Heart left ventricle (tissue), 16 donors: ENCODE data around the gene ZNF518B. TPM values are rescaled to one million over a fixed set of nuclear protein-coding genes. Genes with fewer than 3 reads are reported as not detected.

Experiments used
- ATAC-seq, 4 donors: fragments of 200-7000 bp; cut with Tn5 transposase; one replicate each; pipeline ENCODE4 v1.9.1; 2020 to 2022; ENCODE audit warnings: moderate library complexity in 4 of 4, mild to moderate bottlenecking in 3 of 4, moderate number of reproducible peaks in 1 of 4
- DNase-seq, 5 donors: peaks; one replicate each; pipeline ENCODE4 v3.0.0-alpha.2; 2020
- H3K27ac ChIP-seq, 12 donors: fragments of 200-600 bp; sonication (generic) in 4 of 12; one replicate each; pipeline versions ENCODE4 v1.5.0 to v1.8.0; 2016 to 2022; ENCODE audit warnings: mild to moderate bottlenecking in 2 of 12
- H3K27me3 ChIP-seq, 9 donors: fragments of 200-600 bp; sonication (generic) in 2 of 9; one replicate each; pipeline versions ENCODE4 v1.5.1 to v1.8.0; 2016 to 2022; ENCODE audit warnings: mild to moderate bottlenecking in 3 of 9
- H3K36me3 ChIP-seq, 9 donors: fragments of 200-600 bp; sonication (generic) in 2 of 9; one replicate each; pipeline versions ENCODE4 v1.5.0 to v1.8.0; 2018 to 2022; ENCODE audit warnings: mild to moderate bottlenecking in 2 of 9
- H3K4me1 ChIP-seq, 12 donors: fragments of 200-600 bp; sonication (generic) in 4 of 12; one replicate each; pipeline versions ENCODE4 v1.5.0 to v1.8.0; 2016 to 2022; ENCODE audit warnings: mild to moderate bottlenecking in 3 of 12
- H3K4me3 ChIP-seq, 12 donors: fragments of 200-600 bp; sonication (generic) in 4 of 12; one replicate each; pipeline versions ENCODE4 v1.5.0 to v1.8.0; 2017 to 2022; ENCODE audit warnings: mild to moderate bottlenecking in 9 of 12, moderate library complexity in 4 of 12
- H3K9me3 ChIP-seq, 12 donors: fragments of 200-600 bp; sonication (generic) in 4 of 12; one replicate each; pipeline versions ENCODE4 v1.5.0 to v1.8.0; 2016 to 2022; ENCODE audit warnings: mild to moderate bottlenecking in 1 of 12
- POLR2A ChIP-seq, 2 donors: fragments of 450-650 bp; IDR thresholded peaks; one replicate each; pipeline ENCODE4 v1.6.1; 2017; ENCODE audit warnings: antibody characterized with exemption in 2 of 2, mild to moderate bottlenecking in 2 of 2, moderate library complexity in 2 of 2
- WGBS, 4 donors: extraction: QIAGEN DNeasy Blood & Tissue Kit in 2 of 4; methylation state at CpG; one replicate each; pipeline versions ENCODE4 v1.1.5 to v1.1.7; 2013 to 2018; 5-methylcytosine and 5-hydroxymethylcytosine counted together
- intact Hi-C, 10 donors: fragments of 100-400 bp; cut with DNase I; formaldehyde crosslinking; loops; one replicate each; pipeline versions ENCODE4 v1.11.1 to v1.14.2; 2022
- polyA plus RNA-seq, 2 donors: library from polyadenylated mRNA; stranded (reverse); fragments of 200-250 nt; gene quantifications; one replicate each; pipeline ENCODE4 v1.2.3, GENCODE V29; 2013
- total RNA-seq, 9 donors: library from RNA; depleted of rRNA in 2 of 9; stranded (reverse); fragments of >200 nt in 2 of 9; fragmentation: NEBNext Ultra II Directional in 3 of 9; extraction: Animal tissue kit (Norgen Biotek cat#: 25700) in 3 of 9; gene quantifications; one replicate each; pipeline versions ENCODE4 v1.1.0 to v1.2.4, GENCODE V29; 2016 to 2023
- TF ChIP-seq, protein P1 (sequence below), 12 donors: fragments of 200-600 bp; sonication (generic) in 4 of 12; IDR thresholded peaks; one replicate each; pipeline versions ENCODE4 v1.5.0 to v1.8.0; 2018 to 2022; ENCODE audit warnings: antibody characterized with exemption in 12 of 12, mild to moderate bottlenecking in 5 of 12
- donor health status: ischemic (EF 13 %, LVEDD 7.1; RV severe dilation, severe dysfunction).
- donor health status: healthy with polysubstance abuse.
- donor health status: DM: no; HTN: yes; CAD: no.
- donor health status: DM: no; HTN: no; CAD: no.
- donor health status: ischemic (EF 25% LVEDD 6.9; RV normal size, moderate dysfunction).
- donor health status: ischemic (EF 25% LVEDD 5.7; RV mildly dilated, moderate dysfunction).
- donor health status: healthy.
- donor health status: DM: yes; HTN: yes; CAD: no.
- donor health status: ischemic (EF 35%, LVEDD 5.7; RV mildly dilated, moderate dysfunction).
- donor health status: nonischemic (EF 11% LVEDD 7.7; RV severe dilation, severe dysfunction).
- donor health status: DM: yes; HTN: yes; CAD: no.
- donor health status: PGD.
- donor health status: ischemic (EF 29% LVEDD 5.4; RV normal size, mild dysfunction).
- donor health status: nonischemic (EF 23%, LVEDD 6.1; RV moderate dilation, normal function).

ZNF518B gene
- total and polyA plus RNA-seq, 11 donors: 4.3 to 39.8 (median 23.2) TPM

DNA sequence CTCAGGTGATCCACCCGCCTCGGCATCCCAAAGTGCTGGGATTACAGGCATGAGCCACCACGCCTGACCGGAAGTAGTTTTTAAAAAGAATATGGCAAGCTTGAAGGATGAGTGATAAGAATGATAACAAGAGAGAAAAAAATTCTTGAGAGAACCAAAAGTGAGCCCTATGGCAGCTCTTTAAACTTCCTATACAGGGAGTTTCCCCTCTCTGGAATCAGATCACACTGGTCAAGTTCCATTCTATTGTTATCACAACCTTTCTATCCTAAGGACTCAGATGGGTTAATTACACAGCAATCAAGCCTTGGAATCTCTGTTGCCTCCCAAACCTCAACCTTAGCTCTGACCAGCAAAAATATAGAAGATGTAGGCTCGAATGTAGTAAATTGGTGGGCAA is 33.8 kb upstream of the ZNF518B start:
- 88 to 90% (median 90%) methylated on average over 5 of the region's 5 CpGs for WGBS, 4 donors
- Histone ChIP-seq H3K27ac (no peak overlapping the region), H3K27me3 (peaks cover 0 to 6% (median 0%) of the 10 kb centered on the region in 9 donors), H3K4me1 (no peaks in the 10 kb centered on the region), H3K4me3 (no peak overlapping the region), H3K36me3 (no peaks in the 10 kb centered on the region), H3K9me3 (no peaks in the 10 kb centered on the region)
- DNase-seq (no peak), ATAC-seq (no peak)
- TF ChIP-seq, protein P1, sequence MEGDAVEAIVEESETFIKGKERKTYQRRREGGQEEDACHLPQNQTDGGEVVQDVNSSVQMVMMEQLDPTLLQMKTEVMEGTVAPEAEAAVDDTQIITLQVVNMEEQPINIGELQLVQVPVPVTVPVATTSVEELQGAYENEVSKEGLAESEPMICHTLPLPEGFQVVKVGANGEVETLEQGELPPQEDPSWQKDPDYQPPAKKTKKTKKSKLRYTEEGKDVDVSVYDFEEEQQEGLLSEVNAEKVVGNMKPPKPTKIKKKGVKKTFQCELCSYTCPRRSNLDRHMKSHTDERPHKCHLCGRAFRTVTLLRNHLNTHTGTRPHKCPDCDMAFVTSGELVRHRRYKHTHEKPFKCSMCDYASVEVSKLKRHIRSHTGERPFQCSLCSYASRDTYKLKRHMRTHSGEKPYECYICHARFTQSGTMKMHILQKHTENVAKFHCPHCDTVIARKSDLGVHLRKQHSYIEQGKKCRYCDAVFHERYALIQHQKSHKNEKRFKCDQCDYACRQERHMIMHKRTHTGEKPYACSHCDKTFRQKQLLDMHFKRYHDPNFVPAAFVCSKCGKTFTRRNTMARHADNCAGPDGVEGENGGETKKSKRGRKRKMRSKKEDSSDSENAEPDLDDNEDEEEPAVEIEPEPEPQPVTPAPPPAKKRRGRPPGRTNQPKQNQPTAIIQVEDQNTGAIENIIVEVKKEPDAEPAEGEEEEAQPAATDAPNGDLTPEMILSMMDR (IDR thresholded peaks at IDR 0.05): no peak
- no peak for TF ChIP-seq POLR2A (IDR thresholded peaks at IDR 0.05)
- intact Hi-C loops: no loop called here

DNA sequence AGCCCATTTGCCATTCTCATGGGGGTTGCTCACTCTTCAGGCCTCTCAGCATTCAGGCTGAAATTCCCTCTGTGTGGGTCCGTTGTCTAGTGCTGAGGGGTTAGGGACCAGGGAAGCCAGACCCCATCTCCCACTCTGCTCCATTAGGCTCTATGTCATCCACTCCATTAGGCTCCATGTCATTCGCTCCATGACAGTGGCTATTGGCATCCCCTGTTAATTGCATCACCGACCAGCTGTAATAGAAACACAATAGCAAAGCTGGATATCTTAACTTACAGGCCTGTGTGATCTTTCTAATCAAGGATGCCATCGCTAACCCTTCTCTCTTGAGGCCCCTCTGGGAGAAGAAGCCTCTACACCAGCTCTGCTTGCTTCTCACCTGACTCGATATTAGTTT is 25.7 kb upstream of the ZNF518B start:
- intact Hi-C loops: no loop called here
- Histone ChIP-seq H3K27me3 (peaks cover 0 to 3% (median 0%) of the 10 kb centered on the region in 9 donors), H3K4me3 (no peak overlapping the region), H3K9me3 (no peaks in the 10 kb centered on the region), H3K27ac (no peak overlapping the region), H3K4me1 (no peaks in the 10 kb centered on the region), H3K36me3 (no peaks in the 10 kb centered on the region)
- ATAC-seq (no peak), DNase-seq (no peak)
- 74 to 76% (median 74%) methylated on average over 5 of the region's 5 CpGs for WGBS, 4 donors
- TF ChIP-seq, protein P1 (IDR thresholded peaks at IDR 0.05): no peak
- TF ChIP-seq POLR2A (IDR thresholded peaks at IDR 0.05): no peak

DNA sequence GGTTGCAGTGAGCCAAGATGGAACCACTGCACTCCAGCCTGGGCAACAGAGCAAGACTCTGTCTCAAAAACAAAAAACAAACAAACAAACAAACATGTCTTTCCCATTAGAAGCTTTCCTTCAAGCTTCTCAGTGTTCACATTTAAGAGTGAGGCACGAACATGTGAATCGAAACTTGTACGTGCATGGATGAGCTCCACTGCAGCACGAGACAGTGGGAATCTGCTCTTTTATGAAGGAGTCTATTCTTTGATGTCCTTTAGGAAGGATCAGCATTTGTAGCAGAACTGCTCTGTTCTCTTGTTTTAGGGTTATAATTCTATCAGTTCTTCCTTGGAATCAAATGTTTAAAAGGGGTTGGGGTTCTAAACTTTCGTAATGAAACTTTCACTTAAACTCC is 23.4 kb upstream of the ZNF518B start:
- Histone ChIP-seq H3K36me3 (no peaks in the 10 kb centered on the region), H3K27me3 (peaks cover 0 to 3% (median 0%) of the 10 kb centered on the region in 9 donors), H3K4me3 (no peak overlapping the region), H3K27ac (no peak overlapping the region), H3K9me3 (no peaks in the 10 kb centered on the region), H3K4me1 (no peaks in the 10 kb centered on the region)
- TF ChIP-seq, protein P1 (IDR thresholded peaks at IDR 0.05): no peak
- intact Hi-C loops: no loop called here
- DNase-seq (no peak), ATAC-seq (no peak)
- 77 to 90% (median 87%) methylated on average over 5 of the region's 5 CpGs for WGBS, 4 donors

DNA sequence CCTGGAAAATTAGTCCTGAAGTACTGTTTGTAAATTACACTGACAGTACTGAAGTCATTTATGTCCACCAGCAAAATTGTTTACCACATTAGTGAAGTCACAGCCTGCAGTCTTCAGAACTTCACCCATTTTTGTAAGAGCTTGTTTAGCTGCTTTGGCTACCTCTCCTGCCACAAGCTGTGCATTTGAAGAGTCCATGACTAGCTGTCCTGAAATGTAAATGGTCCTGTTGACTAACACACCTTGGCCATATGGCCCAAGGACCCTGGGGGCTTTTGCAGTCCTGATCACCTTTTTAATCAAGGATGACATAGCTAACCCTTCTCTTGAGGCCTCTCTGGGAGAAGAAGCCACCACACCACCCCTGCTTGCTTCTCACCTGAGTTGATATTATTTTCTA is 21.4 kb upstream of the ZNF518B start:
- H3K9me3 ChIP-seq: no peaks in the 10 kb centered on the region
- H3K36me3 ChIP-seq: no peaks in the 10 kb centered on the region
- no peak overlapping the region for H3K27ac ChIP-seq
- intact Hi-C loops: no loop called here
- TF ChIP-seq POLR2A (IDR thresholded peaks at IDR 0.05): no peak
- TF ChIP-seq, protein P1 (IDR thresholded peaks at IDR 0.05): no peak
- H3K27me3 ChIP-seq: peaks cover 0 to 3% (median 0%) of the 10 kb centered on the region in 9 donors
- H3K4me1 ChIP-seq: no peaks in the 10 kb centered on the region
- no peak overlapping the region for H3K4me3 ChIP-seq
- DNase-seq (no peak), ATAC-seq (no peak)
